HG02571 (cell line): ENCODE measurements around the gene CMTM6.

Source experiments
- ATAC-seq: cut with Tn5 transposase; IDR thresholded peaks from one replicate; pipeline ENCODE4 v1.9.1; 2021; ENCODE audit warnings: mild to moderate bottlenecking, moderate library complexity; ENCODE audit not compliant: unreplicated experiment

The CMTM6 gene

GRCh38 chr3:32448686-32449474 is 53.8 kb downstream of the CMTM6 start:
- no peak for ATAC-seq

DNA sequence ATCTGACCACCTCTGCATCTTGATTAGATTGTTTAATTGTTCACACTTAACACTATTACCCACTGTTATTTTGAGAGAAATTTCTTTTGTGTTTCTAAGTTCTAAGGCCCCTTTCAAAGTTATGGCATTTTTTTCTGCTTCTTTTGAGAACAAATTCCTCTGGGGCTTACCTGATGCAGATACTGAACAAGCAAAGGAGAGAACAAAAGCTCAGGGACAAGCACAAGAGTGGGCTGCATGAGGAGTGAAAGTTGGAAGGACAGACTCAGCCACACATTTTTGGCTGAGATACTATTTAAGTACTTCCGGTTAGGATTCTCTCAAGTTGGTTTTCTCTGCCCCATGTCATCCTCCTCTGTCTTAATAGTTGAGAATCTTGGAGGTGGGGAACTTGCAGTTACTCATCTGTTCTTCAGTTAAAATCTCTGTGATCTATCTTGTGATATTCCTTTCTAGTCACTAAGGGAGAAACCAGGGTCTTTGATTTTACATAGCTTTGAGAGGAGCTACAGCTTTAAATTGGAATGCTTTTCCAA is 54.7 kb downstream of the CMTM6 start:
- no peak for ATAC-seq

DNA sequence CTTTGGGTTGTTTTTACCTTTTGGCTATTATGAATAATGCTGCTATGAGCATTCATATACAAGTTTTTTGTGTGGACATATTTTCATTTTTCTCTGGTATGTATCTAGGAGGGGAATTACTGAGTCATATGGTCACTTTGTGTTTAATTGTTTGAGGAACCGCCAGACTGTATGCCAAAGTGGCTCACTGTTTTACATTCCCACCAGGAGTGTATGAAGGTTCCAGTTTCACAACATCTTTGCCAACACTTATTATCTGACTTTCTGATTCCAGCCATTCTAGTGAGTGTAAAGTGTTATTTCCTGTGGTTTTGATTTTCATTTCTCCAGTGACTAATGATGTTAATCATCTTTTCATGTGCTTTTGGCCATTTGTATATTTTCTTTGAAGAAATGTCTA is 59.2 kb downstream of the CMTM6 start:
- ATAC-seq: no peak

GRCh38 chr3:32442766-32443165 is 59.9 kb downstream of the CMTM6 start:
- ATAC-seq: no peak

DNA sequence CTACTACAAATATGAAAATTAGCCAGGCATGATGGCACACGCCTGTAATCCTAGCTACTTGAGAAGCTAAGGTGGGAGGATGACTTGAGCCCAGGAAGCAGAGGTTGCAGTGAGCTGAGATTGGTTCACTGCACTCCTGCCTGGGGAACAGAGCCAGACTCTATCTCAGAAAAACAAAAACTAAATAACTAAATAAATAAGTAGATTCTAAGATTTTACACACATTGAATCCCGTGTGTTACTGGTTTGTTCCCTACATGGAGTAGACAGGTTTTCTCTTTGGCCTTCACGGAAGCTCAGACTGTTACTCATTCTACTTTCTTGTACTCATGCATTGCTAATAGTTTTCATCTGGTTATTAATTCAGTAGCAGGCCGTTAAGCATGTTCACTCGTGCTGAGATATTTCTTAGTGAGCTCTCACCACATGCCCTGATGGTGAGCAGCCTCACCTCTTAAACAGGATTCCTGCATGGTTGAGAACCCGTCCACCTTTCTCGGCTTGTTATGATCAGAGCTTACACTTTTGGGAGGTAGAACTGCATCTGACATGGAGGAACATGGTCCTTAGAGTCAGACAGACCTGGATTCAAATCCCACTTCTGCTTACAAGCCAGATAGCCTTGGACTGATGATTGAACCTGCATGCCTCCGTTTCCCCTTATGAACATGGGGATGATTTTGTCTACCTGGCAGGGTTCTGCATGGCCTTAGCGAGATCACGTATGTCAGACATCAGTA is 61.9 kb downstream of the CMTM6 start:
- ATAC-seq: no peak

GRCh38 chr3:32439421-32439820 is 63.2 kb downstream of the CMTM6 start:
- ATAC-seq: peak; percentile 19

GRCh38 chr3:32438596-32439344 is 63.9 kb downstream of the CMTM6 start:
- peak; percentile 93 for ATAC-seq

GRCh38 chr3:32437896-32438295 is 64.8 kb downstream of the CMTM6 start:
- no peak for ATAC-seq

DNA sequence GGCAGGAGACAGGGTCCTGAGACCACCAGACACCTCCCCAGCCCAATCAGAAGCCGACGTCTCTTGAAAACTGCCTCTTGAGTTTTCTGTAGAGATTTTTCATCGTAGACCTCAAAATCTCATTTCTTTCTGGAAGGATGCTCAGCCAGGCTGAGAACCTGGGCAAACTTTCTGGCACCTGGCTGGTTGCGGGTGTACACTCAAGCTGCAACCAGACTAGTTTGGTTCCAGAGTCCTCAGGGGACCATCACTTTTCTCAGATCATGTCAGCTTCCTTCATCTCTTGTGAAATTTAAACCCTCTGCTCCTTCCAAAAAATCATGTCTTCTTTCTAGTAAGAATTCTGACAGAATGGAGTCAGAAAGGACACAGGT is 65.8 kb downstream of the CMTM6 start:
- no peak for ATAC-seq

DNA sequence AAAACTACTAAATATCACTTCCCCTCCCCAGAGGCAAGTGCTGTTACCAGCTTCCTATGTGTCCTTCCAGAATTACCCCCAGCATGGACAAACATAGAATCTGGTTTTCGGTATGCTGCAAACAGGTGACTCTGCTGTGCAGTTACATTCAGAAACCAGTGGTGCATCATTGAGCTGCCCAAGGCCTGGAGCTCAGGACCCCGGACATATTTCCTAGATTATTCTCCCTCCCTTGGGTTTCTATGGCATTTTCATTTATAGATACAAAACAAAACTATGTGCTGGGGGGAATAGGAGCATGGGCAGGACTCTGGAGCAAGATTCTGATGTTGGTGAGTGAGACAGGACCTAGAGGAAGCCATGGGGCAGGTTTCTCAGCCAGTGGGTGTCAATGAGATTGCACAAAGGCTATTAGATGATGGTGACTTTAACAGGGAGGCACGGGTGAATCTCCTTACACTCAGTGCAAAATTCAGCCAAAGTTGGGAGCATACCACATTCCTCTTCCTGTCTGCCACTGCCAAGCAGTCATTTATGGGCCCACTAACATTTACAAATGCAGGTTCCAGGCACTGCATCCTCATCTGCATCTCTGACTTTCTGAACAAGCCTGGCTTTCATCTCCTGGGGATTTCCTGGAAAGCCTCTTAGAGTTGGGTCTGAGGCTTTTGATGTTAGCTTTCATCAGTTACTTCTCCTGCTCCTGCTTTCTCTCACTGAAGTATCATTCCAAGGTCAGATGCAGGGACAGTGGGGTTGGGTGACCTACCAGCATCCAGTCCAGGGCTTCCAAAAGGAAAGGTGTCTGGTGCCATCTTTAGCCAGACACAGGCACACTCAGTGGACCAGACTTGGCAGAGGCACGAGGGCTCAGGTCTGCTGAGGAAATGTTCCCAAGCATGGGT is 66.5 kb downstream of the CMTM6 start:
- ATAC-seq: no peak

DNA sequence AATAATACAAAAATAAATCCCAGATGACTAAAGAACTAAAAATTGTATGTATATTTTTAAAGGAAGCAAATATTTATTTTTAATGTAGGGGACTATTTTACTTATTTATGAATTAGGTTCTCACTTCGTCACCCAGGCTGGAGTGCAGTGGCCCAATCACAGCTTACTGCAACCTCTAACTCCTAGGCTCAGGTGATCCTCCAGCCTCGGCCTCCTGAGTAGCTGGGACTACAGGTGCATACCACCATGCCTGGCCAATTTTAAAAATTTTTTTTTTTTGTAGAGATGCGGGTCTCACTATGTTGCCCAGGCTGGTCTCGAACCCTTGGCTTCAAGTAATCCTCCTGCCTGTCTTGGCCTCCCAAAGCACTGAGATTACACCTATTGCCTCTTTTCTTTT is 68.4 kb downstream of the CMTM6 start:
- no peak for ATAC-seq

- peak; percentile 34 for ATAC-seq
Observed at GRCh38 chr3:32432711-32433530, 69.7 kb downstream of the CMTM6 start.

GRCh38 chr3:32432045-32432710 is 70.5 kb downstream of the CMTM6 start:
- no peak for ATAC-seq

GRCh38 chr3:32431481-32431880 is 71.2 kb downstream of the CMTM6 start:
- no peak for ATAC-seq
